GM21825 (cell line): ENCODE measurements around the gene RAMACL.

Source experiments
- ATAC-seq: cut with Tn5 transposase; IDR thresholded peaks from one replicate; pipeline ENCODE4 v1.9.1; 2021; ENCODE audit warnings: mild to moderate bottlenecking, moderate library complexity; ENCODE audit not compliant: unreplicated experiment

RAMACL gene

GRCh38 chr6:166618251-166618650, 31.8 kb upstream of the RAMACL start:
- no peak for ATAC-seq

DNA sequence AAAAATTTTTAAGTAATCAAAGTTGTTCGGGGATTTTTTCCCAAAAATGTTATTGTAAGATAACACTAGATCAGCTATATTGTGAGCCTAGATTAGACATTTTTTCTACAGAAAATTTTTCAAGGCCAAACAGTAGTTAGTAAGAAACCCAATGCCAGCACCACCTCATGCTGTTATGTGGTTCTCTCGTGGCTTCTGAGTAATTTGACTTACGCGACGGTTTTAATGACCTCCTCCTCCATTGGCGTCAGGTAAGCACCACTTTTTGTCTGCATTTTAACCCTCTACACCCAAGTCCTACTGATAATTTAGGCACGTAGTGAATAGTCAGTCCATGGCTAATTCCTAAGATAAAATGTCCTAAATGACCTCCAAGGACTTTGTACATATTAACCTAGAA, 30.9 kb upstream of the RAMACL start:
- ATAC-seq, result no peak

DNA sequence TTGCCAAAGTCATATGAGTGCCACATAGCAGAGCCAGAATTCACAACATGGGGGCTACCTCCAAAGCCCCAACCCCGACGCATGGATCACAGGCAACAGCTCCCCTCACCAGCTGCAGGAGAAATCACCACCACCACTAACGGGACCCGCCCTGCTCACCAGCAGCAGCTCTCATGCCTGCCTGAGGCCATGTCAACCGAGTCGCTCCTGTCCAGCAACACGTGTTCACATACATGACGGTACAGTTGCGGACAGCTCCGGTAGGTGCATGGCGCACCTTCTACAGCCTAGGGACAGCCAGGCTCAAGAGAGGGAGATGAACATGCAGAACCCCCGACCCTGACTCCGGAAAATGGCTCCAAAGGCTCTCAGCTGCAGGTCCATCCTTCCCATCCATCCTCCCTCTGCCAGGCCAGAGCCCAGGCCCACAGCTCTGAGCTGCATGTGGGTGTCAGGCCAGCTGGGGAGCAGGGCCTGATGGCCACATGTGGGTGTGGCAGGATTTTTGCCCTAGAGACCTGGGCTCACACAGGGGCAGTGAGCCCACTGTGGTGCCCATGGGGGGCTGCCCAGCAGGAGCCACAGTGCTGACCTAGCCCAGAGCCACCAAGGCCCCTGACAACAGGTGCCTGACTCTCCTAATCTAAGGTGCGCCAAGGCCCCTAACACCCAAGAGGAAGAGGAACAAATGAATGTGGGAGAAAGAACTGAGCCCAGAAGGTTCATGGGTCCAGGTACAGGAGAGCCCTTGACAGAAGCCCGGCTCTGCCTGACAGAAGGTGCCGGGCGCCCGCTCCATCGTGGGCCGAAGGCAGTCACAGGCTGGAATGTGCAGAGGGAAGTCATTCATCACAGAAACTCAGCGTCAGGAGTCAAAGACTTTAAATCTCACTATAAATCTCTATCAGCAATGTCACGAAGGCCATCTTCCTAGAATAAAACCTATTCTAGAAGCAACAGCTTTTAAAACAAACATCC, 30.1 kb upstream of the RAMACL start:
- no peak for ATAC-seq

DNA sequence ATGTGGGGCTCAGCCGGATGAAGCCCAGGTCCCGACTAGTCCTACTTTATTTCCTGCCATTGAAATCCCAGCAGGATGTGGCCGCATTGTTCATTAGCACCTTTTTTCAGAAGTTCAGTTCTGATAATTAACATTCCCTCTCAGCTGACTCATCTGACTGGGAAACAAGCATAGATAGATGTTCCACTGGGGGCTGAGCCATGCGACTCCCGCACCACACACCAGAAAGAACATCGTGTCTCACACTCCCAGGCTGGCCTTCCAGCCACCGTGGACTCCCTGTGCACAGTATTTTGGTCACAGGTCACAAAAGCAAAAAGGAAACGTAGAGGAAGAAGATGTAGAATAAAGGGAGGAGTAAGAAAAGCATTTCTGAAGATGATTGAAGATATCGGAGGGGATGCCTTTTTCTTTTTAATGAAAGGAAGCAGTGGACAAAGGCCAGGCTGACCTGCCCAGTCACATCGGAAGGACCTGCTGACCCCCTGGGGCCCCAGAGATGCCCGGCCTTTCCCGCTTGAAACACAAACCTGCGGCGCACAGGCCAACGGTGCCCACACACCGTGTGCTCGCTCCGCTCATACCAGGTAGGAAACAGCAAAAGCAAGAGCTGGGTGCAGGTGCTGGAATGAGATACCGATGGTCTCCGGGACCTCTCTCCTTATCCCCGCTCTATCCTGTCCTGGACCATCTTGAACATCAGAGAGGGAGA, 28.7 kb upstream of the RAMACL start:
- no peak for ATAC-seq

- ATAC-seq, result no peak
Observed at GRCh38 chr6:166614589-166614988, 28.1 kb upstream of the RAMACL start.

- no peak for ATAC-seq
Observed at GRCh38 chr6:166614171-166614583, 27.7 kb upstream of the RAMACL start.

GRCh38 chr6:166613027-166613426, 26.5 kb upstream of the RAMACL start:
- ATAC-seq, result no peak

DNA sequence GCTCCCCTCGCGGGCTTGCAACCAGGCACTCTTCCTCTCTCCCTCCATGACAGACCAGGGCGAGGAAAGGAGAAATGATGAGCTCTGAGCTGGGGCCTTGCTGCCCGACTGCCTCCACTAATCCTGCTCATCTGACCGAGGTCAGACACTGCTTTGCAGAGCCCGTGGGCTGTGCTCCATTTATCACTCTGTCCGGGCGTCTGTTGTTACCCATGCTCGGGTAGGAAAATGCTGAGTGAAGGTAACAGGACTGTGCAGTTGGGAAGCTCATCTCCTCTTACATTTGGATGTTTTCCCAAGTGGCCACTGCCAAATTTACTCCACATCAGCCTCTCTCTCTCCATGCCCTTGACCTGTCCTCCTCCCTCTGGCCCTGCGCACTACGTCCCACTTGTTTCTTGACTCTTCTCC, 26.0 kb upstream of the RAMACL start:
- no peak for ATAC-seq

GRCh38 chr6:166611631-166612030, 25.2 kb upstream of the RAMACL start:
- ATAC-seq, result no peak

DNA sequence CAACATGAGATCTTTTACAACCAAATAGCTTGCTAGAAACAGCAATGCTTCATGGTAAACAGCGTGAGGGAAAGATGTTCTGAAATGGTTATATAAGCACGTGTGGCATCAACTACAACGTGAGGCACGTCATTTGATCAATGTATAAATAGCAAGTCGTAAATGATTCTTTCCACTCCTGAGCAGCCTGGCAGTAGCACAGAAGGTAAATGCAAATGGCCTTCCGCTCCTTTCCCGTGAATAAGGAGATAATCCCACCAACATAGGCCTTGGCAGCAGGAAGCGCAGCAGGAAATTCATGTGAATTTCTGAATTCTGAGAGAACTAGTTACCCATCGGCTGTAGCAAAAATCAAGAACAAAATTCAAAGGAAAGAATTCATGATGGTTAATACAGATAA, 23.6 kb upstream of the RAMACL start:
- ATAC-seq, result no peak

GRCh38 chr6:166608774-166609173, 22.3 kb upstream of the RAMACL start:
- ATAC-seq, result no peak

DNA sequence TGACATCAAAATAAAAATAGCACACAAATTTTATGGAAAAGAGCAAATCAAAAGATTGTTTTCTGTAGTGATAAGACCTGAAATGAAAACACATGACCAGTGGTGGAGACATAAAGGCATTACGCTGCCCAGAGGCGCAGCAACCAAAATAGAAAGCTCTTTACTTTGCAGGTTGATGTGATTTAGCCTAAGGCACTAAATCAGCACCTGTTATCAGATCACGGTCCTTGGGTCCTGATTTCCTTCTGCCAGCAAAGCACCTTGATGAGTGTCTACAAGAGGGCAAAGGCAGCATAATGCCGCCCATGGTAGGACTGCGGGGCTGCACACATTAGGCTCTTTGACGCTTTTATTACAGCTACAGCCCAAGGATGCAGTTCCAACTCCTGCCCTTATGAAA, 19.3 kb upstream of the RAMACL start:
- ATAC-seq, result no peak

DNA sequence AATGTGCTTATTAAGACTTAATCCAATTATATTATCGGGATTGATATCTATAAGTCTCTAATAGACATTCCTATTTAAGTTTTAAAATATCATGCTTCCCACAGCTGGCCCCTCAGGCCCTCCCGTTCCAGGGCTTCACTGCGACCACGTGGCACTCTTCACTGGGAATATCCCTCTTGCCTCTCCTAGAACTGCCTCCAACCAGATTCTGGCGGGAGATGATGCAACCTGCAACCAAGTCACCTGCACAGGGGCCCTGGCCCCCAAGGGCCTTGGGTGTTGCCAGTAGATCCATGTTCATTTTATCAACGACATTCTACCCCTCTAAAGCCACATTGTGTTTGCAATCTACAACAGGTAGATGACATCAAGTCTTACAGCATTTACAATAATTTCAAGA, 18.4 kb upstream of the RAMACL start:
- no peak for ATAC-seq

DNA sequence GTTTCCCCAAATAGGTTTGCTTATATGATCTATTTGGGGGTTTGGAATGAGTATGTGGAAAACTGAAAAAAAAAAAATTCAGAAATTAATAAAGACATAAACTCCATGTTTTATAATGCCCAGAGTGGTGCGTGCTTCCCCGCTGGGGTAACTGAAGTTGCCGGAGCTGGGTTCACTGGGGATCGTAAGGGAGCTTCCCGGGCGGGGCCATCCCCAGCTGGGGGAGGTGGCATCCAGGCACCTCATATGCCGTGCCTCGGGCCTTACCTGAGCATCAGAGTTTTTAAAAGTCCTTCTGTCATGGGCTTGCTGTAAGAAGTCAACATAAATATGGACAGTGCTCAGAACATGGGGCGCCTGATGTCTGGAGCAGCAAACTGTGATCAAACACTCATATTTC, 17.9 kb upstream of the RAMACL start:
- ATAC-seq, result no peak

GRCh38 chr6:166603043-166603690, 16.7 kb upstream of the RAMACL start:
- ATAC-seq, result no peak

- ATAC-seq, result no peak
Observed at GRCh38 chr6:166601956-166602355, 15.5 kb upstream of the RAMACL start.

- ATAC-seq, result no peak
Observed at GRCh38 chr6:166600931-166601330, 14.5 kb upstream of the RAMACL start.

- ATAC-seq, result no peak
Observed at GRCh38 chr6:166599205-166599604, 12.7 kb upstream of the RAMACL start.

DNA sequence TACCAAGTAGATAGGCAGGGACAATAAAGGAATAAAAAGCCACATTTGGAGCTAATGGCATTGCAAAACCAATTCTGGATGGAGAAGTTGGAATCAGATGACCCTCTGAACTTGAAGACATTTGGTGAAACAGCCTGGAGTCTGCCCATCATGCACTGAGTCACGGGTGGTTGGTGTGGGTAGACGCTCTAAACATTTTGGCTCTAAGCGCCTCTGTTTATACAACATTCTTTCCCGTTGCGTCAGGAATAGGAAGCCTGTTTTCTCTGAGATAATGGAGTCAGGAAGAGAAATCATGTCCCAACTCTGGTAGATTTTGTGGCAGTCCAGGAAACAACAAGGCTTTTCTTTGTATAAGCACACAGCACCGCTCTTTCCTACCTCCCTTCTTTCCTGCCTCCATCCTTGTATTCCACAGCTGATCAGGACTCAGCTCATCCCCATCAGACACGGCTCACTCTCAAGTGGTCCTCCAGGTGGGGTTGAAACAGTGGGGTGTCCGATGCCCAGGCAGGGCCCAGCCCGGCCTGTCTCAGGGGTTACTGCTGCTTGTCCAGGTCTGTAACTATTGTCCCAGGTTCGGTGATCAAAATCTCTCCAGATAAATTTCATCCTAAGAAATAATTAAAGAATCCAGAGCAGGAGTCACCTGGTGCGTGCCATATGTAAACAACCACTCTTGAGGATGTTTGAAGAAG, 12.1 kb upstream of the RAMACL start:
- ATAC-seq, result no peak

DNA sequence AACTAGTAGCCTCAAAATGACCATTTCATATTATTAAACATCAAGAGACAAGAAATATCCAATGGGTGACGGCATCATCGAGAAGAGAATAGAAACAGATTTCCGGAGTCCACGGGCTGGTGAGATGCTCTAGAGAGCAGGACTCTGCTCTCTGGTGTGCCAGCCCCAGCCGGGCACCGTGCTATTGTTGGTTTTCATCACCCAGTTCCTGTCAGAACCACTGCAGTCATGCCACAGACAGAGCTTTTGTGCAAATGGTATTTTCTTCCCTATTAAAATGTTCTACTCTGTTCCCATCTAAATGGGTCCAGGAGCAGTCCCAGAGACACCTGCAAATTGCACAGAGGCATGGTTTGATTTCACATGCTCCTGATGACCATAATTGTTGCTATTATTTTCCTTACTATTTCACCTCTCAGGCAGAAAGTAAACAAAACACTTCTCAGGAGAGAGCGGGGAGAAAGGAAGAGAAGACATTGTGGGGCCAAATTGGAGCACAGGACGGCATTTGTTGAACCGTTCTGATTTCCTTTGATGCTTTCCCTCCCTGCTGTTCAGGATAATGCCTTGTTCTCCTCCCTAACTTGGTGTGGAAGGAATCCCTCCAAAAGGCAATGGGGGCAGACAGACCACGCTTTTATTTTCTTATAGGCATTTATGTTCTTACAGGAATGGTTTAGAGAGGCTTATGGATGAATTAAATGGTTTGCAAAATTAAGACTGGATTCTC, 11.4 kb upstream of the RAMACL start:
- ATAC-seq, result no peak
